Fibroblast of lung (primary cell): ENCODE measurements around the gene CNGA2.

Experiments
- CTCF ChIP-seq, 2 donors: IDR thresholded peaks in 1 of 2; conservative IDR thresholded peaks in 1 of 2; 1 replicate in 1 of 2; 2 replicates in 1 of 2; pipeline ENCODE4 v1.5.1; 2011 to 2012; ENCODE audit warnings: low read length in 2 of 2, control low read depth in 1 of 2, inconsistent platforms in 1 of 2, low read depth in 1 of 2, mild to moderate bottlenecking in 1 of 2
- EZH2 ChIP-seq: IDR thresholded peaks from 2 replicates; pipeline ENCODE4 v1.5.1; 2012; ENCODE audit warnings: low read length, control low read depth, mild to moderate bottlenecking; ENCODE audit errors: missing control alignments

- no peak for TF ChIP-seq EZH2
- TF ChIP-seq CTCF (conservative IDR thresholded peaks at IDR 0.05 in 1 of 2, IDR thresholded peaks at IDR 0.05 in 1 of 2; ENCODE audit: low read depth in 1 of 2, low read length in 2 of 2), result no peak
Measured at GRCh38 chrX:151792505-151792904, 58.0 kb downstream of the CNGA2 start.
